T-helper 2 cell treated with Interferon-gamma antibody and Interleukin-4, amounts not matched to agents 100 ng/mL and 5 ng/mL, for 36 hours (primary cell): Measurements from ENCODE around the gene CCDC17. TPM values are rescaled to one million over a fixed set of nuclear protein-coding genes. Genes with fewer than 3 reads are reported as not detected.
"Not testable (repeated sequence)": the region's sequence is repeated elsewhere in the genome, so short reads cannot be mapped to it uniquely, and the experiment has no call there.

ENCODE experiments used
- intact Hi-C: fragments of 100-400 bp; cut with micrococcal nuclease; formaldehyde crosslinking; loops from one replicate; pipeline ENCODE4 v1.15.1; 2023
- total RNA-seq: library from RNA; stranded (reverse); gene quantifications from 2 replicates; pipeline ENCODE4 v1.2.3, GENCODE V29; 2022

The CCDC17 gene
- total RNA-seq, 1 donor from 2014 or later = 3.2 TPM

DNA sequence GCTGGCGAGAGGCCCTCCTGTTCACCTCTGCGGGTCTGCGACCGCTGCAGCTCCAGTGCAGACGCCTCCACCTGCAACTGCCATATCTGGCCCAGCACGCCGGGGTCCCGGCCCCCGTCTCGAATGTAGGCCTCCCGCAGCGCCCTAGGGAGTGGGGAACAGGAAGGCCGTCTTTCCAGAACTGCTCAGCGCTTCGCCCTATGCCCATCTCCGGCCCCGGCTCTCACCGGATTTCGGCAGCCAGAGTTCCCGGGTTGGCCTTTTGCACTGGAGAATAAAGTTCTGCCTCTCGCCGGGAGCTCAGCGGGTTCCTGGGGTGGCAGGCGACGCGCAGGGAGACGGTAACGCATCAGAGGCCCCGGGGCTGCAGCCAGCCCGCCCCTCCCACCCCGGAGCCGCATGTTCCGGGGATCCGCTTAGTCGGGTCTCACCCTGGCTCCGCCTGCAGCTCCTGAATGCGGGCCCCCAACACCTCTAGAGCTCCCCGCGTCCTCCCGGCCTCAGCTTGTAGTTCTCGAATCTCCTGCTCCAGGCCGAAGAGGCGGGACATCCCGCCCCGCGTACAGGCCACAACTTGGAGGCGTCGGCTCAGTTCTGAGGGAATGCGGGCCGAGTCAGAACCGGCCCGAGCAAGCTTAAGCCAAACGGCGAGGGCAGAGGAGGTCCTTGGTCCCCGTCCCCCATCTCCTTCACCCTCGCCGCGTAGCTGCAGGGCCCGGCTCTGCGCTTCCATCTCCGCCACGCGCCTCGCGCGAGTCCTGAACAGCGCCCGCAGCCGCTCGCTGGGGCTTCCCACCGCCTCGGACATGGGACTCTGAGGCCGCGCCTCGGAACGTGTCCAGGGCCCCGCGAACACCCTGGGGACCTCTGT is 1.1 kb downstream of the CCDC17 start:
- intact Hi-C loops = no loop called here

- intact Hi-C loops = no loop called here
These were observed 1.8 kb downstream of the CCDC17 start for GRCh38 chr1:45621895-45622523.

- intact Hi-C loops = no loop called here
These were observed 2.4 kb downstream of the CCDC17 start for GRCh38 chr1:45621501-45621836.

- intact Hi-C loops = no loop called here
These were observed 3.0 kb downstream of the CCDC17 start for GRCh38 chr1:45620588-45621500.

- intact Hi-C loops = no loop called here
These were observed 4.5 kb downstream of the CCDC17 start for GRCh38 chr1:45619149-45619921.

GRCh38 chr1:45617618-45618017 is 6.2 kb downstream of the CCDC17 start:
- intact Hi-C loops = no loop called here

DNA sequence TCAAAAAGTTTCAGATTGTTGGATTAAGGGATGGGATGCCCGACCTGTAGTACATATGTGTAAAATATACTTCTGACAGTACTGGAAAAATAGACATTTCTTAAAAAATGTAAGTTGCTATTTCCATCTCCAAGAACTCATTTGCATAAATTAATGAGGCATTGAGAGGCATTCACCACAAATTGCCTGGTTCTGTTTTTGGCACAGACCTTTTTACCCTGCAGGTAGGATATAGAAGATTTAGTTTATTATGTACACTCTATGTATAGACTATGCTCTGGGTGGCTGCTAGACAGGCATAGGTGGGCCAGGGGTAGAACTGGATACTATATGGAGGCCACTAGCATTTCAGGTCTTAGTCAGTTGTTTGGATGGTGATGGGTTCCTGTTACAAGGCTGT is 8.0 kb downstream of the CCDC17 start:
- intact Hi-C loops = no loop called here

GRCh38 chr1:45612941-45613579 is 10.8 kb downstream of the CCDC17 start:
- intact Hi-C loops = no loop called here

DNA sequence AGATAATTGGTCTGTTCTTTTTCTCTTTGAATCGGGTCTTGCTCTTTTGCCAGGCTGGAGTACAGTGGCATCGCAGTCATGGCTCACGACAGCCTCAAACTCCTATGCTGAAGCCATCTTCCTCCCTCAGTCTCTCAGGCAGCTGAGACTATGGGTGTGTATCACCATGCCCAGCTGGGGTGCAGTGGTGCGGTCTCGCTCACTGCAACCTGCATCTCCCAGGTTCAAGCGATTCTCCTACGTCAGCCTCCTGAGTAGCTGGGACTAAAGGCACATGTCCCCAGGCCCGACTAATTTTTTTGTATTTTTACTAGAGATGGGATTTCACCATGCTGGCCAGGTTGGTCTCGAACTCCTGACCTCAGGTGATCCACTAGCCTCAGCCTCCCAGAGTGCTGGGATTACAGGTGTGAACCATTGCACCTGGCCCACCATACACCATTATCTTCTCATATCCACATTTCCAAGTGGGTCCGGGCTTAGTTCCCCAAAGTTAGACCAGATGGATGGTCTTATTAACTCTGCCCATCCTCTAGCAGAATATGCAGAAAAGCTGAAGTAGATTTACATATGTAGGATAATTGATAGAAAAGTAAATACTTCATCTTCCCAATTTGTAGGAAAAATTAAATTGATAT is 13.1 kb downstream of the CCDC17 start:
- intact Hi-C loops = no loop called here

DNA sequence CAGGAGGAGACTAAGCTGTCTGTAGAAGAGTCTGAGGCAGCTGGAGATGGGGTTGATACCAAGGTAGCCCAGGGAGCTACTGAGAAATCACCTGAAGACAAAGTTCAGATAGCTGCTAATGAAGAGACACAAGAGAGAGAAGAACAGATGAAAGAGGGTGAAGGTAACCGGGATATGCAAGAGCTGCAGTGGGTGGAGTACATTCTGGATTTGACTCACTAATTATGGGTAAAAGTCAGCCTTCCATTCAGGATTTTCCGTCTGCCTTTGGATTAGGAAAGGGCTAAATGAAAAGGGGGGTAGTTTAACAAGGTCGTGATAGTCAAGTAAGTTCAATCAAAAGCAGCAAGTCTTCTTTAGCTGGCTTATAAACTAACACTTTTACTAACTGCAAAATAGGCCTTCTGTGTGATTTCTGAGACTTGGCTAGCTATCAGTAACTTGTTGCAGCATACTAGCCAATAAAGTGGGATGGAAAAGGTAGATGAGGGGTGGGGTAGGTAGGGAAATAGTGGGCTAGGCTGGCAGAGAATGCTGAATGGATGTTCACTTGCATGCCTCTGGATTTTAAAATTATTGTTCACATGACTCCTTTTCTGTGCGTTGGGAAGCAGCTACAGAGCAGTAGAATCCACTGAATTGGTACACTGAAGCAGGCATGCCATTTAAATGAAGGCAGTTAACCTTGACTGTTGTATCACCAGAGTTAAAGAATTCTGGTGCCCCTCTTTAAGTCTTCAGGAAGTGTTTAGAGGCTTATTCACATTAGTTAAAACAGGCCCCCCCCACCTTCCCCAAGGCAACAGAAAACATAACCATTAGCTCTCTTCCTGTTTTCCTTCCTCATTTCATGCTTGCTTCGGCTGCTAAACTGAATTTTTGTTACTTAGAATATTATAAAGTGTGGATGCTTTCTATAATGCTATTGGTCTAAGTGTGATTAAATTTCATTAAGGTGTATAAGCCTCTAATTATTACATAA is 15.4 kb downstream of the CCDC17 start:
- intact Hi-C loops = no loop called here

- intact Hi-C loops = no loop called here
These were observed 16.3 kb downstream of the CCDC17 start for GRCh38 chr1:45607404-45608074.

- intact Hi-C loops = no loop called here
These were observed 19.6 kb downstream of the CCDC17 start for GRCh38 chr1:45604239-45604638.

- intact Hi-C loops = not testable (repeated sequence)
These were observed 27.1 kb downstream of the CCDC17 start for GRCh38 chr1:45596765-45597164.

GRCh38 chr1:45594412-45594811 is 29.4 kb downstream of the CCDC17 start:
- intact Hi-C loops = no loop called here

- intact Hi-C loops = loop anchor here (5.0 to 10.0 kb wide), 2 partner anchors 212 to 715 kb away; partner anchors contain the start of genes LRRC41, MAST2 and UQCRH
These were observed 34.0 kb downstream of the CCDC17 start for GRCh38 chr1:45589861-45590260.

DNA sequence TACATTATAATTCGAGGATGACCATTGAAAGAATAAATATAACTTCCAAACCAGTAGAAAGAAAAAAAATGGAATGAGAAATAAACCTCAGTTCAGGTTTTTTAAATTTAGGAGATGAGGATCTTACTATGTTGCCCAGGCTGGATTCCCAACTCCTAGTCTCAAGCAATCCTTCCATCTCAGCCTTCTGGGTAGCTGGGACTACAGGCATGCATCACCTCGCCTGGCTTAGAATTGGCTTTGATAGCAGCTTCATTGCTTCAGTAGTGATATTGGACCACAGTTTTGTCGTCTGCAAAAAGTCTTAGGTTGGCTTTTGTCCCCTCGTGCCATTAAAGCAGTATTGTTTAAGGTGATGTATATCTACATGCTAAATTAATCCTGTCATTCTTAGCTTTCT is 37.1 kb downstream of the CCDC17 start:
- intact Hi-C loops = loop anchor here (5.0 to 10.0 kb wide), 2 partner anchors 216 to 718 kb away; partner anchors contain the start of genes LRRC41, MAST2 and UQCRH

DNA sequence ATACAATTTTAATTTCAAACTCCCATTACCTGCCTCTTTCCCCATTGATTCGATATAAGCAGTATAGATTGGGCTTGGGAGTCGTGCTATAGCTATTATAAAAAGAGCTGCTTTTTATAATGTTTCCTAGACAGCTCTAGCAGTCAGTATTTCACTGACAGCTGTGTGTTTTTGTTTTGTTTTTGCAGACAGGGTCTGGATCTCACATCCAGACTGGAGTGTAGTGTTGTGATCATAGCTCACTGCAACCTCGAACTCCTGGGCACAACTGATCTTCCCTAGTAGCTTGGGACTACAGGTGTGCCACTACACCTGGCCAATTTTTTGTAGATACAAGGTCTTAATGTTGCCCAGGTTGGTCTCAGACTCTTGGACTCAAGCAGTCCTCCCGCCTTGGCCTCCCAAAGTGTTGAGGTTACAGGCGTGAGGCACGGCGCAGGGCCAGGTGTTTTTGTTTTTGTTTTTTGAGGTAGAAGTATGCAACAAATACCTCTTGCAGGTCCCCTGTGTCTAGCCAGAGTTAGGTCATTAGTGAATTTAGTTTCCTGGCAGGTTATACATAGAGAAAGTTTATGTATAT is 38.3 kb downstream of the CCDC17 start:
- intact Hi-C loops = loop anchor here (2.0 to 10.0 kb wide), 3 partner anchors 217 to 785 kb away; partner anchors contain the start of genes LRRC41, MAST2, PLK3 and UQCRH

DNA sequence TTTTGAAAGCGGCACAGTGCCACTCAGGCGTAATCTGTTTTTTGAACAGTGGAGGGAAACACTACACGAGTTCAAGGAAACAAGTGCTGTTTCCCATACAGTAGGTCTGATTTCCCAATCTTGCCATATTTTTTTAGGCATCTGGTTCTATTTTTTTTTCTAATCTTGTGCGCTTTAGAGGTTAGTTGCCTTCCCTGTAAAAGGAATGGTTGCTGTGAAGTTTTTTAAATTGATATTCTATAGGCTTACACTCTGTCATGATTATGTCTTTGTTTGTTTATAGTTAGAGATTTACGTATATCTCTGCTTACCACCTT is 38.8 kb downstream of the CCDC17 start:
- intact Hi-C loops = loop anchor here (2.0 to 10.0 kb wide), 3 partner anchors 217 to 784 kb away; partner anchors contain the start of genes LRRC41, MAST2, PLK3 and UQCRH
